GM18861 (cell line): ENCODE results near the gene HEPHL1.
"Not testable (repeated sequence)": the region's sequence is repeated elsewhere in the genome, so short reads cannot be mapped to it uniquely, and the experiment has no call there.

Experiments
- ATAC-seq: cut with Tn5 transposase; IDR thresholded peaks from one replicate; pipeline ENCODE4 v1.9.1; 2021; ENCODE audit not compliant: unreplicated experiment

HEPHL1 gene

DNA sequence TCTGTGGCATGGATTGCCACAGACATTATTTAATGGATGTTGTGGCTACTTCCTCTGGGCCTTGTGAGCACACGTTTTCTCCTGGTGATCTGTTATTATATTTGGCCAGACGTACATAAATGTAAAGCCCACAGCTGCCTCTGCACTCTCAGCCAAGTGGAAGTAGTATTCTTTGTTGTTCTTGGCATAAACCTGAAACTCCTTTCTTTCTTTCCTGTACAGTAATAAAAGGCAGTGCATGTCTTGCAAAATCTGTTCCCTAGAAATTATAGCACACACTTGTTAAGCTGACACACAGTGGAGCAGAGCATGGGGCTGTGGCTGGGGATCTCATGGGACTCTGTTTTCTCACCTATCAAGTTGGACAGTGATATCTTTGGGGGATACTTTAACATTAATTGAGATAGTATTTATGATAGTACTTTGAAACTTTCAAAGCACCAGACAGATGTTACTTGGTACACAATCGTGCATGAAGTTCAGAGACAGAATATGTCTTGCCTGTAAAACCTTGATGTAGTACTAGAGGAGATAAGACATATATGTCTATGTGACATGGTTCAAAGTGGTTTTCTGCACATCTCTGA lies 128.4 kb downstream of the HEPHL1 start:
- no peak for ATAC-seq

- no peak for ATAC-seq
These were observed 128.9 kb downstream of the HEPHL1 start for GRCh38 chr11:94150056-94150455.

GRCh38 chr11:94150704-94151685 lies 129.8 kb downstream of the HEPHL1 start:
- ATAC-seq, result no peak

DNA sequence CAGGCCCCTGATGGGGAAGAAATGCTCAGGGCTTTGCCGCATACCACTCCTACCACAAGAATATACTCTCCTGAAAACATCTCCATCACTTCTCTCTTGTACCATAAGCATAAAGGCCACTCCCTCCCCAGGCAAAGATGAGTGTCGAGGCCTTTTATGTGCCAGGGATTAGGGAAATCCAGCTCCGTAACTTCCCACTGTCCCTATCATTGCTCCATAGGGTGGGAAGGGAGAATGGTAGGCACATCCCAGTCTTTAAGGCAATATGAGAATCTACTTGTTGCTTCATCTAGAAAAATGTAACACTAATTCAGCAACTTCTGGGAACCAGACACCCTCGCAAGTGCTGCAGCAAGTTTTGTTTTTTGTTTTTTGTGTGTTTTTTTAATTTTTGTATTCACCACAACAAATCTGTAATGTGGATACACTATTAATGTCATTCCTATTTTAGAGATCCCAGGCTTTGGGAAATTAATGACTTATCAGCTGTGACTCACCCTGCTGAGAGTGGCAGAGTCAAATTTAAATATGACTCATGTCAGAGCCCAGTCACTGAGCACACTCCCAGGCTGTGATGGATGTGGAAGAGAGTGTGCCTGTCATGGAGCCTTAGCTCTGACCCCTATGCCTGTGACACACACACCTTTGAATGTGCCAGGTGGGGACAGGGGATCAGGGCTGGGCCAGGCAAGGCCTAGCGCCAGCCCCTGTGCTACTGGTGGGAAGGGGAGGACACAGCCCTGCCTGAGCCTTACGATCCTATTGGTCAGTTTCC lies 130.9 kb downstream of the HEPHL1 start:
- ATAC-seq, result peak; percentile 60

GRCh38 chr11:94152678-94153065 lies 131.5 kb downstream of the HEPHL1 start:
- no peak for ATAC-seq

DNA sequence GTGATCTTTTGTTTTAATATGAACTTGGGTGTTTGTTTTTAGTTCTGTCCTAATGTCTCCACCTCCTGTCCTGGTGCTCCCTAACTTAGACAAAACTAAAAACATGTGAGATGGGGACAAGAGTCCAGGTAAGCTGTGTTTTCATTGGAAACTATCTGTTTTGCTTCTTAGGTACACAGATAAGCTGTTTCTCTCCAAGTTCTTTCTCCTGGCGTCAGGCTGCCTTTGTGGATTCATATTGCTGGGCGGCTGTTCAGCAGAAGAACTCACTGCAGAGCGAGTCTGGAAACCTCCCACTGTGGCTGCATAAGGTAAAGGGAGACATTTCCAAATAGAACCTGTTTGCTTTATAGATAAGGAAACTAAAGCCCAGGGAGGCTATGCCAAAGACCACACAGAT lies 132.2 kb downstream of the HEPHL1 start:
- no peak for ATAC-seq

GRCh38 chr11:94154095-94154856 lies 133.1 kb downstream of the HEPHL1 start:
- no peak for ATAC-seq

DNA sequence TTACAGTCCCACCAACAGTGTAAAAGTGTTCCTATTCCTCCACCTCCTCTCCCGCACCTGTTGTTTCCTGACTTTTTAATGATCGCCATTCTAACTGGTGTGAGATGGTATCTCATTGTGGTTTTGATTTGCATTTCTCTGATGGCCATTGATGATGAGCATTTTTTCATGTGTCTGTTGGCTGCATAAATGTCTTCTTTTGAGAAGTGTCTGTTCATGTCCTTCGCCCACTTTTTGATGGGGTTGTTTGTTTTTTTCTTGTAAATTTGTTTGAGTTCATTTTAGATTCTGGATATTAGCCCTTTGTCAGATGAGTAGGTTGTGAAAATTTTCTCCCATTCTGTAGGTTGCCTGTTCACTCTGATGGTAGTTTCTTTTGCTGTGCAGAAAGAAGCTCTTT lies 136.2 kb downstream of the HEPHL1 start:
- ATAC-seq, result not testable (repeated sequence)
